ENCODE data around the gene KIF2C. TPM values are rescaled to one million over a fixed set of nuclear protein-coding genes. Genes with fewer than 3 reads are reported as not detected.

KIF2C gene
- total RNA-seq, 3 donors from 2014 or later = 2.7 to 15.0 (median 4.1) TPM

- intact Hi-C loops (cut with DNase I, micrococcal nuclease) = no loop called here
- TF ChIP-seq, protein P1, sequence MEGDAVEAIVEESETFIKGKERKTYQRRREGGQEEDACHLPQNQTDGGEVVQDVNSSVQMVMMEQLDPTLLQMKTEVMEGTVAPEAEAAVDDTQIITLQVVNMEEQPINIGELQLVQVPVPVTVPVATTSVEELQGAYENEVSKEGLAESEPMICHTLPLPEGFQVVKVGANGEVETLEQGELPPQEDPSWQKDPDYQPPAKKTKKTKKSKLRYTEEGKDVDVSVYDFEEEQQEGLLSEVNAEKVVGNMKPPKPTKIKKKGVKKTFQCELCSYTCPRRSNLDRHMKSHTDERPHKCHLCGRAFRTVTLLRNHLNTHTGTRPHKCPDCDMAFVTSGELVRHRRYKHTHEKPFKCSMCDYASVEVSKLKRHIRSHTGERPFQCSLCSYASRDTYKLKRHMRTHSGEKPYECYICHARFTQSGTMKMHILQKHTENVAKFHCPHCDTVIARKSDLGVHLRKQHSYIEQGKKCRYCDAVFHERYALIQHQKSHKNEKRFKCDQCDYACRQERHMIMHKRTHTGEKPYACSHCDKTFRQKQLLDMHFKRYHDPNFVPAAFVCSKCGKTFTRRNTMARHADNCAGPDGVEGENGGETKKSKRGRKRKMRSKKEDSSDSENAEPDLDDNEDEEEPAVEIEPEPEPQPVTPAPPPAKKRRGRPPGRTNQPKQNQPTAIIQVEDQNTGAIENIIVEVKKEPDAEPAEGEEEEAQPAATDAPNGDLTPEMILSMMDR (IDR thresholded peaks at IDR 0.05) = no peak
- no peak for ATAC-seq
Measured at GRCh38 chr1:44714532-44714931, 25.1 kb upstream of the KIF2C start.

GRCh38 chr1:44714944-44715571 is 24.6 kb upstream of the KIF2C start:
- Histone ChIP-seq H3K4me1 (ENCODE audit: low read depth) (no peaks in the 10 kb centered on the region), H3K36me3 (ENCODE audit: low read depth) (no peaks in the 10 kb centered on the region), H3K9me3 (no peaks in the 10 kb centered on the region), H3K4me3 (no peak overlapping the region)
- TF ChIP-seq, protein P1 (IDR thresholded peaks at IDR 0.05) = peak; percentile 83
- DNase-seq (peak in 2 of 3 donors; percentile 64 to 81), ATAC-seq (peak; percentile 94)
- intact Hi-C loops (cut with DNase I, micrococcal nuclease) = no loop called here

More at GRCh38 chr1:44714532-44714931, 25.1 kb upstream of the KIF2C start:
- Histone ChIP-seq H3K4me3 (no peak overlapping the region), H3K9me3 (no peaks in the 10 kb centered on the region), H3K4me1 (ENCODE audit: low read depth) (no peaks in the 10 kb centered on the region), H3K36me3 (ENCODE audit: low read depth) (no peaks in the 10 kb centered on the region)
- no peak for DNase-seq

GRCh38 chr1:44717156-44717555 is 22.5 kb upstream of the KIF2C start:
- ATAC-seq (no peak), DNase-seq (no peak)
- TF ChIP-seq, protein P1 (IDR thresholded peaks at IDR 0.05) = no peak
- H3K4me3 ChIP-seq = no peak overlapping the region
- no peaks in the 10 kb centered on the region for H3K4me1 ChIP-seq (ENCODE audit: low read depth)
- intact Hi-C loops (cut with DNase I, micrococcal nuclease) = no loop called here
- no peaks in the 10 kb centered on the region for H3K36me3 ChIP-seq (ENCODE audit: low read depth)
- H3K9me3 ChIP-seq = no peaks in the 10 kb centered on the region

- H3K9me3 ChIP-seq = no peaks in the 10 kb centered on the region
- DNase-seq (no peak), ATAC-seq (no peak)
- TF ChIP-seq, protein P1 (IDR thresholded peaks at IDR 0.05) = no peak
- H3K4me1 ChIP-seq (ENCODE audit: low read depth) = no peaks in the 10 kb centered on the region
- no peaks in the 10 kb centered on the region for H3K36me3 ChIP-seq (ENCODE audit: low read depth)
- no peak overlapping the region for H3K4me3 ChIP-seq
- intact Hi-C loops (cut with DNase I, micrococcal nuclease) = no loop called here
Measured at GRCh38 chr1:44717653-44718052, 22.0 kb upstream of the KIF2C start.

GRCh38 chr1:44718091-44718490 is 21.5 kb upstream of the KIF2C start:
- no peak for DNase-seq
- H3K36me3 ChIP-seq (ENCODE audit: low read depth) = no peaks in the 10 kb centered on the region
- TF ChIP-seq, protein P1 (IDR thresholded peaks at IDR 0.05) = no peak

More at GRCh38 chr1:44718091-44718490, 21.5 kb upstream of the KIF2C start:
- Histone ChIP-seq H3K4me3 (no peak overlapping the region), H3K9me3 (no peaks in the 10 kb centered on the region), H3K4me1 (ENCODE audit: low read depth) (no peaks in the 10 kb centered on the region)
- no peak for ATAC-seq
- intact Hi-C loops (cut with DNase I, micrococcal nuclease) = no loop called here
